Naive B cell (primary cell): ENCODE measurements around the gene GTF2I. TPM values are rescaled to one million over a fixed set of nuclear protein-coding genes. Genes with fewer than 3 reads are reported as not detected.
"Not testable (repeated sequence)": the region's sequence is repeated elsewhere in the genome, so short reads cannot be mapped to it uniquely, and the experiment has no call there.

ENCODE experiments used
- ATAC-seq, 2 donors: fragments of 150-1000 bp; cut with Tn5 transposase; 2 replicates each; pipeline ENCODE4 v1.10.0; 2021; ENCODE audit warnings: low read depth in 2 of 2, mild to moderate bottlenecking in 2 of 2, moderate library complexity in 2 of 2
- DNase-seq: peaks from one replicate; pipeline ENCODE4 v3.0.0; 2022
- H3K27ac Mint-ChIP-seq, 6 donors: one replicate each; pipeline ENCODE4 v1.8.0; 2020 to 2022; ENCODE audit warnings: mild to moderate bottlenecking in 6 of 6, mixed read lengths in 6 of 6, moderate library complexity in 5 of 6, inconsistent platforms in 2 of 6
- H3K27me3 Mint-ChIP-seq, 3 donors: one replicate each; pipeline ENCODE4 v1.8.0; 2021 to 2022; ENCODE audit warnings: mixed read lengths in 3 of 3, mild to moderate bottlenecking in 1 of 3
- H3K36me3 Mint-ChIP-seq, 2 donors: one replicate each; pipeline ENCODE4 v1.8.0; 2020 to 2022; ENCODE audit warnings: mixed read lengths in 2 of 2, inconsistent platforms in 1 of 2, mild to moderate bottlenecking in 1 of 2
- H3K4me1 Mint-ChIP-seq, 3 donors: one replicate each; pipeline ENCODE4 v1.8.0; 2020 to 2022; ENCODE audit warnings: mixed read lengths in 3 of 3, inconsistent platforms in 1 of 3, mild to moderate bottlenecking in 1 of 3, moderate library complexity in 1 of 3
- H3K4me3 Mint-ChIP-seq, 8 donors: one replicate each; pipeline ENCODE4 v1.8.0; 2020 to 2022; ENCODE audit warnings: mild to moderate bottlenecking in 8 of 8, mixed read lengths in 8 of 8, moderate library complexity in 8 of 8, inconsistent platforms in 2 of 8
- H3K9me3 Mint-ChIP-seq, 7 donors: one replicate each; pipeline ENCODE4 v1.8.0; 2020 to 2022; ENCODE audit warnings: mixed read lengths in 7 of 7, mild to moderate bottlenecking in 5 of 7, inconsistent platforms in 2 of 7, moderate library complexity in 1 of 7
- polyA plus RNA-seq, 6 donors: library from polyadenylated mRNA; unstranded; fragments of 300-500 nt; fragmentation: Illumina TruSeq; gene quantifications; one replicate each; pipeline ENCODE4 v1.2.3, GENCODE V29; 2021; ENCODE audit warnings: low read depth in 6 of 6

GTF2I gene
- polyA plus RNA-seq, 6 donors from 2014 or later, result 40.8 to 110 (median 85.1) TPM

- not testable (repeated sequence) for DNase-seq
These were observed 4.6 kb downstream of the GTF2I start for GRCh38 chr7:74661836-74662794.

GRCh38 chr7:74665296-74665938, 7.9 kb downstream of the GTF2I start:
- Mint-ChIP-seq H3K36me3 (no peaks in the 10 kb centered on the region), H3K4me3 (no peak overlapping the region), H3K9me3 (no peaks in the 10 kb centered on the region), H3K27me3 (no peaks in the 10 kb centered on the region), H3K27ac (peak overlapping the region in 5 of 6 donors; percentile 26 to 89 (median 70)), H3K4me1 (peaks cover 42 to 89% (median 71%) of the 10 kb centered on the region in 3 donors)
- no peak for ATAC-seq
- no peak for DNase-seq

More at GRCh38 chr7:74661836-74662794, 4.6 kb downstream of the GTF2I start:
- not testable (repeated sequence) for H3K27me3 Mint-ChIP-seq, H3K9me3 Mint-ChIP-seq, ATAC-seq, H3K36me3 Mint-ChIP-seq
- Mint-ChIP-seq H3K4me3 (peak overlapping the region; percentile 22 to 95 (median 85)), H3K27ac (peak overlapping the region; percentile 58 to 99 (median 90)), H3K4me1 (peaks cover 42 to 80% (median 63%) of the 10 kb centered on the region in 3 donors)

- Mint-ChIP-seq H3K4me1 (peaks cover 32 to 86% (median 66%) of the 10 kb centered on the region in 3 donors), H3K4me3 (peak overlapping the region in 7 of 8 donors; percentile 36 to 67 (median 50)), H3K27ac (peak overlapping the region in 5 of 6 donors; percentile 82 to 92 (median 86))
- H3K27me3 Mint-ChIP-seq, H3K9me3 Mint-ChIP-seq, DNase-seq, H3K36me3 Mint-ChIP-seq: not testable (repeated sequence)
- peak; percentile 65 to 72 for ATAC-seq
These were observed 9.5 kb downstream of the GTF2I start for GRCh38 chr7:74667013-74667412.

GRCh38 chr7:74667520-74667919, 10.0 kb downstream of the GTF2I start:
- not testable (repeated sequence) for H3K9me3 Mint-ChIP-seq, H3K36me3 Mint-ChIP-seq, DNase-seq, H3K27me3 Mint-ChIP-seq, ATAC-seq
- H3K4me3 Mint-ChIP-seq, result peak overlapping the region in 4 of 8 donors; percentile 24 to 67 (median 44)
- H3K4me1 Mint-ChIP-seq, result peaks cover 32 to 85% (median 65%) of the 10 kb centered on the region in 3 donors
- H3K27ac Mint-ChIP-seq, result peak overlapping the region; percentile 44 to 92 (median 86)

- ATAC-seq, result no peak
- Mint-ChIP-seq H3K27ac (peak overlapping the region in 5 of 6 donors; percentile 39 to 80 (median 72)), H3K36me3 (no peaks in the 10 kb centered on the region), H3K4me1 (peaks cover 18 to 80% (median 42%) of the 10 kb centered on the region in 3 donors), H3K9me3 (no peaks in the 10 kb centered on the region), H3K27me3 (no peaks in the 10 kb centered on the region), H3K4me3 (no peak overlapping the region)
- DNase-seq, result no peak
These were observed 14.1 kb downstream of the GTF2I start for GRCh38 chr7:74671602-74672001.

- no peaks in the 10 kb centered on the region for H3K36me3 Mint-ChIP-seq
- H3K9me3 Mint-ChIP-seq, result no peaks in the 10 kb centered on the region
- H3K4me1 Mint-ChIP-seq, result peaks cover 10 to 78% (median 37%) of the 10 kb centered on the region in 3 donors
- no peaks in the 10 kb centered on the region for H3K27me3 Mint-ChIP-seq
- ATAC-seq (no peak), DNase-seq (no peak)
- peak overlapping the region in 4 of 6 donors; percentile 4 to 83 (median 70) for H3K27ac Mint-ChIP-seq
- no peak overlapping the region for H3K4me3 Mint-ChIP-seq
These were observed 14.9 kb downstream of the GTF2I start for GRCh38 chr7:74672343-74672915.

- Mint-ChIP-seq H3K4me3 (peak overlapping the region in 1 of 8 donors; percentile 42), H3K27me3 (no peaks in the 10 kb centered on the region), H3K9me3 (no peaks in the 10 kb centered on the region), H3K4me1 (peaks cover 4 to 63% (median 25%) of the 10 kb centered on the region in 3 donors), H3K36me3 (peaks cover 0 to 5% of the 10 kb centered on the region in 2 donors), H3K27ac (peak overlapping the region in 4 of 6 donors; percentile 32 to 79 (median 58))
- DNase-seq (no peak), ATAC-seq (no peak)
These were observed 16.6 kb downstream of the GTF2I start for GRCh38 chr7:74674166-74674565.

- Mint-ChIP-seq H3K27ac (peak overlapping the region in 3 of 6 donors; percentile 51 to 78 (median 67)), H3K9me3 (no peaks in the 10 kb centered on the region), H3K36me3 (peaks cover 0 to 17% of the 10 kb centered on the region in 2 donors), H3K4me3 (no peak overlapping the region), H3K4me1 (peaks cover 30 to 60% (median 49%) of the 10 kb centered on the region in 3 donors), H3K27me3 (no peaks in the 10 kb centered on the region)
- DNase-seq, result no peak
- ATAC-seq, result no peak
These were observed 25.3 kb downstream of the GTF2I start for GRCh38 chr7:74682829-74683228.

GRCh38 chr7:74683799-74684198, 26.3 kb downstream of the GTF2I start:
- peaks cover 0 to 12% of the 10 kb centered on the region in 2 donors for H3K36me3 Mint-ChIP-seq

GRCh38 chr7:74684473-74684872, 27.0 kb downstream of the GTF2I start:
- DNase-seq, result no peak
- Mint-ChIP-seq H3K36me3 (peaks cover 0 to 12% of the 10 kb centered on the region in 2 donors), H3K4me3 (no peak overlapping the region), H3K27me3 (no peaks in the 10 kb centered on the region), H3K4me1 (peaks cover 31 to 66% (median 55%) of the 10 kb centered on the region in 3 donors), H3K27ac (peak overlapping the region in 3 of 6 donors; percentile 36 to 86 (median 60)), H3K9me3 (no peaks in the 10 kb centered on the region)
- no peak for ATAC-seq

More at GRCh38 chr7:74683799-74684198, 26.3 kb downstream of the GTF2I start:
- Mint-ChIP-seq H3K27ac (peak overlapping the region in 4 of 6 donors; percentile 44 to 86 (median 76)), H3K4me1 (peaks cover 30 to 63% (median 52%) of the 10 kb centered on the region in 3 donors), H3K4me3 (no peak overlapping the region), H3K9me3 (no peaks in the 10 kb centered on the region), H3K27me3 (no peaks in the 10 kb centered on the region)
- no peak for ATAC-seq
- DNase-seq, result no peak

GRCh38 chr7:74684921-74685320, 27.4 kb downstream of the GTF2I start:
- ATAC-seq, result no peak
- Mint-ChIP-seq H3K36me3 (peaks cover 0 to 12% of the 10 kb centered on the region in 2 donors), H3K4me1 (peaks cover 30 to 66% (median 55%) of the 10 kb centered on the region in 3 donors), H3K27ac (peak overlapping the region in 3 of 6 donors; percentile 22 to 86 (median 36)), H3K4me3 (peak overlapping the region in 1 of 8 donors; percentile 21), H3K9me3 (no peaks in the 10 kb centered on the region), H3K27me3 (no peaks in the 10 kb centered on the region)
- no peak for DNase-seq

- no peaks in the 10 kb centered on the region for H3K27me3 Mint-ChIP-seq
- H3K27ac Mint-ChIP-seq, result peak overlapping the region in 1 of 6 donors; percentile 29
- peaks cover 11 to 12% of the 10 kb centered on the region in 2 donors for H3K36me3 Mint-ChIP-seq
- no peak for DNase-seq
- H3K9me3 Mint-ChIP-seq, result no peaks in the 10 kb centered on the region
- H3K4me3 Mint-ChIP-seq, result no peak overlapping the region
- peaks cover 14 to 22% (median 18%) of the 10 kb centered on the region in 3 donors for H3K4me1 Mint-ChIP-seq
- no peak for ATAC-seq
These were observed 33.0 kb downstream of the GTF2I start for GRCh38 chr7:74690474-74690873.

- not testable (repeated sequence) for H3K27ac Mint-ChIP-seq, ATAC-seq, H3K4me1 Mint-ChIP-seq, H3K9me3 Mint-ChIP-seq, DNase-seq, H3K4me3 Mint-ChIP-seq, H3K27me3 Mint-ChIP-seq
- peaks cover 15 to 17% of the 10 kb centered on the region in 2 donors for H3K36me3 Mint-ChIP-seq
These were observed 46.9 kb downstream of the GTF2I start for GRCh38 chr7:74704419-74704818.
